Mononuclear cell (primary cell): Measurements from ENCODE around the gene ADGB. TPM values are rescaled to one million over a fixed set of nuclear protein-coding genes. Genes with fewer than 3 reads are reported as not detected.
"Not testable (repeated sequence)": the region's sequence is repeated elsewhere in the genome, so short reads cannot be mapped to it uniquely, and the experiment has no call there.

Source experiments
- H3K27me3 ChIP-seq: 2 replicates; pipeline ENCODE4 v1.6.0; 2011; ENCODE audit warnings: low read length, control low read depth; ENCODE audit not compliant: insufficient read depth
- H3K4me1 ChIP-seq: 2 replicates; pipeline ENCODE4 v1.5.1; 2011; ENCODE audit warnings: mild to moderate bottlenecking, low read length, control low read depth; ENCODE audit not compliant: insufficient read depth
- H3K4me3 ChIP-seq: 2 replicates; pipeline ENCODE4 v1.5.1; 2011; ENCODE audit warnings: mild to moderate bottlenecking, low read length, moderate library complexity
- H3K9me3 ChIP-seq: 2 replicates; pipeline ENCODE4 v1.5.1; 2011; ENCODE audit warnings: low read depth, mild to moderate bottlenecking, control low read depth, low read length
- total RNA-seq: library from RNA; depleted of rRNA; stranded (reverse); fragments of >200 nt; gene quantifications from one replicate; pipeline ENCODE4 v1.2.3, GENCODE V29; 2012

The ADGB gene
- total RNA-seq: not detected

DNA sequence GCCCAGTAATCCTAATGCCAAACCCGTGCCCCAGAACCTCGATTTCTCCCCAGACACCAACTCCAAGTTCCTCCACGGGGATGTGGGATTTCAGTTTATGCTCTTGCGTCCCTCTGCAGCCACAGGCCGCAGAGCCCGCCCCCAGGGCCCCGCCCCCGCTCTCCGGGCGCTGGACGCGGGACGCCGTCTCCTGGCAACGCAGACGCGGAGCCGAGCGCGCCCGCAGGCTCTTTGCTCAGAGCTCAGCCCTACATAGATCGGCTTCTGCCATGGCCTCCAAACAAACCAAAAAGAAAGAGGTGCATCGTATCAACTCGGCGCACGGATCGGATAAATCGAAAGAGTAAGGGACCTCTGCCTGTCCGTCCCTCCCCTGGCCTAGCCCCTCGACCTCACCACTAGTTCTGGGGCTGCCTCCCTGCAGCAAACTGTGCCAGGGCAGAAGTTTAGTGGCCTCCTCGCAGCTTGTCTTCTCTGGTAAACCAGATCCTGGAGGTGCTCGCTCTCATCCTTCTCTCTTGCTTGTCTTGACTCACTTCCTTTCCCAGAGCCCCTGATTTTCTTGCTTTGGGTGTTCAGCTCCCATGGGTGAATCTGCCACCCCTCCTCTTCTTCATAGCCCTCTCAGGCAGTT lies at the start of gene ADGB:
ADGB (plus strand) TSS at position 201 of the 634 bp plus-strand sequence; CDS start at position 270, 69 bp downstream.
- Histone ChIP-seq H3K9me3 (no peaks in the 10 kb centered on the region), H3K27me3 (no peaks in the 10 kb centered on the region), H3K4me1 (peaks cover 51% of the 10 kb centered on the region), H3K4me3 (peak within 1 kb of the TSS; percentile 27)

DNA sequence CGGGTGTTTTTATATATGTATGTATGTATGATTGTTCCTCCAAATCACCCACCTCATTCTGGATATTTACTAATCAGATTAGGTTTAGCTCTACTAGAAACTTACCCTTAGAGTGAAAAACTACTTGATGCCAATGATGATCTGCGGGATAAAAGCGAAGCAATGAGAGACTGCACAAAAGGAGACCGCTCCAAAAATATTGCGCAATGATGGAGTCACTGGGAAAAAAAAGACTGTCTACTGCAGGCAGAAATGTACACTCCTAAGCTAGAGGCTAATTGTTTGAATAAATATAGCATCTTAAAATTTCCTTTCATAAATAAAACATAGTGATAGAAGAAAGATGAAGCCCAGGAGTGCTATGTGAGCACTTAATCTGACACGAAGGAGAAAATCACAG lies 47.9 kb upstream of the ADGB start:
- no peaks in the 10 kb centered on the region for H3K9me3 ChIP-seq
- H3K27me3 ChIP-seq: no peaks in the 10 kb centered on the region
- no peak overlapping the region for H3K4me3 ChIP-seq
- peaks cover 34% of the 10 kb centered on the region for H3K4me1 ChIP-seq

- Histone ChIP-seq H3K9me3 (no peaks in the 10 kb centered on the region), H3K4me1 (peaks cover 33% of the 10 kb centered on the region), H3K27me3 (no peaks in the 10 kb centered on the region), H3K4me3 (no peak overlapping the region)
Measured at GRCh38 chr6:146551545-146551944, 47.2 kb upstream of the ADGB start.

DNA sequence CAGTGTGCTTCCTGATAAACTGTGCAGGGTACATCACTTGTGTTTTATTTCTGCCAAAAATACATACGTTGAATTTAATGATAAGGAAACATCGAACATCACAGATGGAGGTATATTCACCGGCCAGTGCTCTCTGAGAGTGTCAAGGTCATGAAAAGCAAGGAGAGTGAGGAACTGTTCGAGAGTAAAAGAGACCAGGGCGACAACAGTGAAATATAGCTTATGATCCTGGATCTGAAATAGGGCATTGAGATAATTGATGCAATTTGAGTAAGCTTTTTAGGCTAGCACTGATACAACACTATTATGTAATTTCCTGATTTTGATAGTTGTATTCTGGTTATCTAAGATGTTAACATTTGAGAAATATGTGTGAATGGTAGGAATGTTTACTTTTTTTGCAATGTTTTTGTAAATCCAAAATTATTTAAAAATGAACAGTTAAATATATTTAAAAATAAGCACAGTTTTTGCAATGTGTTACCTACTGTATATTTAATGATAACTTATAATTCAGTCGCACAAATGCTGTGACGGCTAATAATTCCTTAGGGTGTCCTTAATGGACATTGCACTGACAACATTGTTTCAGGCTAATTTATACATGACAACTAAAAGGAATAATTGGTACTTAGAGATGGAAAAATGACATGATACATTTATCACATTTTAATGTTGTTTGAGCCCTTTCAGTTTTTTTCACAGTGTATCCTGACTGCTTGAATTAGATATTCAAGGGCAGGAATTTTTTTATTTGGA lies 45.2 kb upstream of the ADGB start:
- no peak overlapping the region for H3K4me3 ChIP-seq
- no peaks in the 10 kb centered on the region for H3K27me3 ChIP-seq
- H3K9me3 ChIP-seq: no peaks in the 10 kb centered on the region
- H3K4me1 ChIP-seq: peaks cover 25% of the 10 kb centered on the region

DNA sequence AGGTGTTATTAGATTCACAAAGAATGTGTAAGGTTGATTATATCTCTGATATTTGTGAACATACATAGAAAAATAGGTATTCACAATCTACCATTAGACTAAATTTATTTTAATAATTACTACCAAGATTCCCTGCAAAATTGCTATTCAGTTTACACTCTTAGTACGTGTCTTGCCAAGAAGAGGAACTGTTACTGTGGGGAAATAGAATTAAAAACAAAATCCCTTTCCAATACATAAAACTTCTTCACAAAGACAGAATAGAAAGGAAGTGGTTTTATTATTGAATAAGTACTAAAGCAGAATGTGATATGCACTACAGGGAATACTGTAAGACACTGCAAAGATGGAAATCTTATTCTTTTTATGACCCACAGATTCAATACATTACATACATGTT lies 38.2 kb upstream of the ADGB start:
- Histone ChIP-seq H3K27me3 (no peaks in the 10 kb centered on the region), H3K4me1 (no peaks in the 10 kb centered on the region)

GRCh38 chr6:146566661-146567060 lies 32.1 kb upstream of the ADGB start:
- not testable (repeated sequence) for H3K27me3 ChIP-seq, H3K4me3 ChIP-seq, H3K9me3 ChIP-seq, H3K4me1 ChIP-seq

More for the DNA sequence above, 38.2 kb upstream of the ADGB start:
- H3K4me3 ChIP-seq: no peak overlapping the region
- no peaks in the 10 kb centered on the region for H3K9me3 ChIP-seq

DNA sequence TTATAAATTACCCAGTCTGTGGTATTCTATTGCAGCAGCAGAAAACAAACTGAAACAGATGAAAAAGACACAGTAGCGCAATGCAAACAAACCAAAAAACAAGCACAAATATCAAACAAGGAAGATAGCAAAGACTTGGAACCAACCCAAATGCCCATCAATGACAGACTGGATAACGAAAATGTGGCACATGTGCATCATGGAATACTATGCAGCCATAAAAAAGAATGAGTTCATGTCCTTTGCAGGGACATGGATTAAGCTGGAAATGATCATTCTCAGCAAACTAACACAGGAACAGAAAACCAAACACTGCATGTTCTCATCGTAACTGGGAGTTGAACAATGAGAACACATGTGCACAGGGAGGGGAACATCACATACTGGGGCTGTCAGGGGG lies 30.2 kb upstream of the ADGB start:
- H3K4me3 ChIP-seq, H3K27me3 ChIP-seq, H3K9me3 ChIP-seq, H3K4me1 ChIP-seq: not testable (repeated sequence)

DNA sequence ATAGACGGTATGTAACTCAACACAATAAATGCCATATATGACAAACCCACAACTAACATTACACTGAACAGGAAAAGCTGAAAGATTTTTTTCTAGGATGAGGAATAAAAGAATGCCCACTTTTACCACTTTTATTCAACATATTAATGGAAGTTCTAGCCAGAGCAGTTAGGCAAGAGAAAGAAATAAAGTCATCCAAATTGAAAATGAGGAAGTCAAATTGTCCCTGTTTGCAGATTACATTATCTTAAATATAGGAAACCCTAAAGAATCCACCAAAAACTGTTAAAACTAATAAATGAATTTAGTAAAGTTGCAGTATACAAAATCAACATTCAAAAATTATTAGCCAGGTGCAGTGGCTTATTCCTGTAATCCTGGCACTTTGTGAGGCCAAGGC lies 24.6 kb upstream of the ADGB start:
- Histone ChIP-seq H3K4me1 (no peaks in the 10 kb centered on the region), H3K4me3 (no peak overlapping the region), H3K9me3 (peaks cover 4% of the 10 kb centered on the region), H3K27me3 (no peaks in the 10 kb centered on the region)

DNA sequence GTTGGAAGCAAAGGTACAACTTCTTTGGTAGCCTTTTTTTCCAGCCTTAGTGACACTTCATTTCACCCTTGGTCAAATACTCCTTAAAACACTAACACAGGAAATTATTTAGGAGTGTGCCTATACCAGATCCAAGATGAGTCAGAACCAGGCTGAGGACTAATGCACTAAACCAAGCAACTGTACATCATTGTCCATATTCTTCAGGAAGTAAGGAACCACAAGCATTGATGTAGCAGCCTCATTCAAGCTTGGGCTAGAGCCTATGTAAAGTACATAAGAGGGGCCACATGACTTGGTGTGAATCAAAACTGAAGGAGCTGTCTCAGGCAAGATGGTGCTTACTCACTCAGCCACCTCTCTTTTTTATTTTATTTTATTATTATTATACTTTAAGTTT lies 20.7 kb upstream of the ADGB start:
- H3K4me1 ChIP-seq: peaks cover 11% of the 10 kb centered on the region
- no peaks in the 10 kb centered on the region for H3K27me3 ChIP-seq
- peaks cover 4% of the 10 kb centered on the region for H3K9me3 ChIP-seq
- no peak overlapping the region for H3K4me3 ChIP-seq

GRCh38 chr6:146581968-146582367 lies 16.8 kb upstream of the ADGB start:
- H3K4me3 ChIP-seq: no peak overlapping the region
- H3K9me3 ChIP-seq: no peaks in the 10 kb centered on the region
- no peaks in the 10 kb centered on the region for H3K27me3 ChIP-seq
- H3K4me1 ChIP-seq: peaks cover 20% of the 10 kb centered on the region

DNA sequence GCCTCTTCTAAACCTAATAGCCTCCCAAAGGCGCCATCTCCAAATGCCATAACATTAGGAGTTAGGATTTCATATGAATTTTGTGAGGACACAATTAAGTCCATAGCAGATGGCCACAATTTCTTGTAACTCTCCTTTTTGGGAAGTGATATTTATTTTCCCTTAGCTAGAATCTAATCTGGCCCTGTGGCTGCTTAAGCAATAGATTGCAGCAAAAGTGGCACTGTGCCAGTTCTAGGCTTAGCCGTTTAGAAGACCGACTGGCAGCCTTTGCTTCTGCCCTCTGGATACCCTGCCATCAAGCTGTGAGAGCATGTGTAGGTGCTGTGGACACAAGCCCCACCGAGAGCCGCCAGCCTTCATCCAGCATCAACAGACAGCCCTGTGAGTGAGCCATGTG lies 15.9 kb upstream of the ADGB start:
- Histone ChIP-seq H3K4me3 (no peak overlapping the region), H3K4me1 (peaks cover 29% of the 10 kb centered on the region), H3K9me3 (no peaks in the 10 kb centered on the region), H3K27me3 (no peaks in the 10 kb centered on the region)

GRCh38 chr6:146583966-146584365 lies 14.8 kb upstream of the ADGB start:
- H3K4me3 ChIP-seq: no peak overlapping the region
- peaks cover 29% of the 10 kb centered on the region for H3K4me1 ChIP-seq
- H3K27me3 ChIP-seq: no peaks in the 10 kb centered on the region
- no peaks in the 10 kb centered on the region for H3K9me3 ChIP-seq

- H3K4me3 ChIP-seq: no peak overlapping the region
- H3K9me3 ChIP-seq: no peaks in the 10 kb centered on the region
- peaks cover 27% of the 10 kb centered on the region for H3K4me1 ChIP-seq
- H3K27me3 ChIP-seq: no peaks in the 10 kb centered on the region
Measured at GRCh38 chr6:146587459-146587858, 11.3 kb upstream of the ADGB start.

DNA sequence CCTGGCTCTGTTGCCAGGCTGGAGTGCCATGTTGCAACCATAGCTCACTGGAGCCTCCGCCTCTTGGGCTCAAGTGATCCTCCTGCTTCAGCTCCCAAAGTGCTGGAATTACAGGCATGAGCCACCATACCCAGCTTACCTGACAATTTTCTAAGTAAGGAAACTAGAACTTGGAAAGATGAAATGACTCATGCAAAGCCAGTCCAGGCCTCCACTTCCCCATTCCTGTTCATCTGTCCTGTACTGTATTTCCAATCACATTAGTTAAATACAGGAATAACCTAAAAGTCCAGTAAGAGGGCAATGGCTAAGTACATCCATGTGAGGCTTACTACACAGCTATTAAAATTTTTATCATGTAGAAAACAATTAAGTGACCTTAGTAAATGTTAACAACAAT lies 8.3 kb upstream of the ADGB start:
- H3K4me1 ChIP-seq: peaks cover 35% of the 10 kb centered on the region

DNA sequence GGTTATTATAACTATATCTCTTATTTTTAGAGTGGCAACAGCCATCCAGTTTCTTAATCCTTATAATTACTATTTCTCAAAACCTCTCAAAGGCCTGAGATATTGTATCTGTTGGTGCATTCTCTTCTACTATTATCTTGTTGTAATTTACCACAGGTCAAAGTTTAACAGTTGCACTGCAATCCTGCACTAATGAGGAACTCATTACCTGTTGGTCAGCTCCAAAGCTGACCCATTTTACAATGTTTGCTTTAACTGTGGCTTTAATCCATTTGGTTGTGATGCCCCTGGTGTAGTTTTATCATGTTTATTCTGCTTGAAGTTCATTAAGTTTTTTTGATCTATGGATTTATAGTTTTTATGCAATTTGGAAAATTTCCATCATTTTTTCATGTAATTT lies 6.3 kb upstream of the ADGB start:
- Histone ChIP-seq H3K9me3 (no peaks in the 10 kb centered on the region), H3K4me1 (peaks cover 44% of the 10 kb centered on the region), H3K27me3 (no peaks in the 10 kb centered on the region), H3K4me3 (no peak overlapping the region)

More for the DNA sequence above, 8.3 kb upstream of the ADGB start:
- H3K27me3 ChIP-seq: no peaks in the 10 kb centered on the region
- H3K9me3 ChIP-seq: no peaks in the 10 kb centered on the region
- no peak overlapping the region for H3K4me3 ChIP-seq

DNA sequence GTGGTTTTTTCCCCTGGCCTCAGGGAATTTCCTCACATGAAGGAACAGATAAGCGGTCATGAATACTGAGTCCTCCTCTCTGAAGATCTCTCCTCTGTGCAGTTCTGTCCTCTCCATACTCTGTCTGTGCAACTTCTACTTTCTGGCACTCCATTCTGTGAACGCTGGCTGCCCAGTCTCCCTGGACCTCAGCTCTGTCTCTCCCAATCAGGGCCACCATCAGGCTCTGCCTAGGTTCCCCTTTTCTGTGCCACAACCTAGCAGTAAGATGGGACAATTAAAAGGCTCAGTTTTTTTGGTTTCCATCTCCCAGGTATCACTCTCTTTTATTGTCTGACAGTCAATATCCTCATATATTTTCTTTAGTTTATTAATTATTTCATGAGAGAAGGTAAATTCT lies 4.8 kb upstream of the ADGB start:
- Histone ChIP-seq H3K4me1 (peaks cover 54% of the 10 kb centered on the region), H3K9me3 (no peaks in the 10 kb centered on the region), H3K27me3 (no peaks in the 10 kb centered on the region), H3K4me3 (no peak overlapping the region)
